Brain microvascular endothelial cell (primary cell): ENCODE data around the gene ANO9.

Experiments
- DNase-seq: peaks from one replicate; pipeline ENCODE4 v3.0.0-alpha.2; 2020
- H3K27ac ChIP-seq: fragments of 250-450 bp; sonication (Bioruptor Pico); 2 replicates; pipeline ENCODE4 v1.5.1; 2020; ENCODE audit warnings: mild to moderate bottlenecking, moderate library complexity
- H3K27me3 ChIP-seq: fragments of 250-450 bp; sonication (Bioruptor Pico); replicated peaks from 2 replicates; pipeline ENCODE4 v1.5.1; 2020; ENCODE audit warnings: mild to moderate bottlenecking
- H3K36me3 ChIP-seq: fragments of 250-450 bp; sonication (Bioruptor Pico); replicated peaks from 2 replicates; pipeline ENCODE4 v1.5.1; 2020; ENCODE audit warnings: mild to moderate bottlenecking
- H3K4me3 ChIP-seq: 2 replicates; pipeline ENCODE4 v1.5.1; 2011; ENCODE audit warnings: low read depth, mild to moderate bottlenecking, control low read depth, low read length, moderate library complexity
- in situ Hi-C: cut with HindIII; loops from 2 replicates; pipeline ENCODE4 v1.10.0; 2017; ENCODE audit warnings: low sequenced_read_pairs, low pct_ligation_motif_present
- TF ChIP-seq, protein P1 (sequence below): IDR thresholded peaks from 2 replicates; pipeline ENCODE4 v1.5.1; 2011; ENCODE audit warnings: low read depth, mild to moderate bottlenecking, moderate library complexity, low read length, control low read depth, inconsistent platforms; ENCODE audit errors: missing control alignments

ANO9 gene

DNA sequence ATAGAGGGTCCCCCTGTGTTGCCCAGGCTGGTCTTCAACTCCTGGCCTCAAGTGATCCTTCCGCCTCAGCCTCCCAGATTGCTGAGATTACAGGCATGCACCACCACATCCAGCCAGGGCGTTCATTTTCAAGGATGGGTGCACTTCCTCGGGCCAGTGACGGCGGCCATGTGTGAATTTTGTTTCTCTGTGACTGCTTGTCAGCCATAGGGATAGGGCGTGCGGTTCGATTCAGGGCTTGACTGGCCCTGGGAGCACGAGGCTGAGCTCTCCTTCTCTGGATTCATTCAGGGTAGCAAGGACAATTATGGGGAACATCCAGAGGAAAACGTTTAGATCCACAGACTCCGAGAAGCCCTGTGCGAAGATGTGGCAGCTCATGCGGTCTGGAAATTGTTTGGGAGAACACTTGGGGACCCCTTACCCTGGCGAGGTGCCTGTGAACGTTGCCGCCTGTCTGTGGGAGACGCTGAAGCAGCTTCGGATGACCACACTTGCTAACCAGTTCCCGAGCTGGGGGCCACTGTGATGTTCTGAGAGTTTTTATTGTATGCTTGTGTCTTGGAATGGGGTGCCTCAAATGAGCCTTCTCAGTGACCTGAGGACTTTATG lies 11.2 kb upstream of the ANO9 start:
- H3K4me3 ChIP-seq = no peak overlapping the region
- in situ Hi-C loops = no loop called here
- peaks cover 6% of the 10 kb centered on the region for H3K36me3 ChIP-seq
- no peak for DNase-seq
- H3K27ac ChIP-seq = no peak overlapping the region
- H3K27me3 ChIP-seq = no peaks in the 10 kb centered on the region
- TF ChIP-seq, protein P1, sequence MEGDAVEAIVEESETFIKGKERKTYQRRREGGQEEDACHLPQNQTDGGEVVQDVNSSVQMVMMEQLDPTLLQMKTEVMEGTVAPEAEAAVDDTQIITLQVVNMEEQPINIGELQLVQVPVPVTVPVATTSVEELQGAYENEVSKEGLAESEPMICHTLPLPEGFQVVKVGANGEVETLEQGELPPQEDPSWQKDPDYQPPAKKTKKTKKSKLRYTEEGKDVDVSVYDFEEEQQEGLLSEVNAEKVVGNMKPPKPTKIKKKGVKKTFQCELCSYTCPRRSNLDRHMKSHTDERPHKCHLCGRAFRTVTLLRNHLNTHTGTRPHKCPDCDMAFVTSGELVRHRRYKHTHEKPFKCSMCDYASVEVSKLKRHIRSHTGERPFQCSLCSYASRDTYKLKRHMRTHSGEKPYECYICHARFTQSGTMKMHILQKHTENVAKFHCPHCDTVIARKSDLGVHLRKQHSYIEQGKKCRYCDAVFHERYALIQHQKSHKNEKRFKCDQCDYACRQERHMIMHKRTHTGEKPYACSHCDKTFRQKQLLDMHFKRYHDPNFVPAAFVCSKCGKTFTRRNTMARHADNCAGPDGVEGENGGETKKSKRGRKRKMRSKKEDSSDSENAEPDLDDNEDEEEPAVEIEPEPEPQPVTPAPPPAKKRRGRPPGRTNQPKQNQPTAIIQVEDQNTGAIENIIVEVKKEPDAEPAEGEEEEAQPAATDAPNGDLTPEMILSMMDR = no peak

DNA sequence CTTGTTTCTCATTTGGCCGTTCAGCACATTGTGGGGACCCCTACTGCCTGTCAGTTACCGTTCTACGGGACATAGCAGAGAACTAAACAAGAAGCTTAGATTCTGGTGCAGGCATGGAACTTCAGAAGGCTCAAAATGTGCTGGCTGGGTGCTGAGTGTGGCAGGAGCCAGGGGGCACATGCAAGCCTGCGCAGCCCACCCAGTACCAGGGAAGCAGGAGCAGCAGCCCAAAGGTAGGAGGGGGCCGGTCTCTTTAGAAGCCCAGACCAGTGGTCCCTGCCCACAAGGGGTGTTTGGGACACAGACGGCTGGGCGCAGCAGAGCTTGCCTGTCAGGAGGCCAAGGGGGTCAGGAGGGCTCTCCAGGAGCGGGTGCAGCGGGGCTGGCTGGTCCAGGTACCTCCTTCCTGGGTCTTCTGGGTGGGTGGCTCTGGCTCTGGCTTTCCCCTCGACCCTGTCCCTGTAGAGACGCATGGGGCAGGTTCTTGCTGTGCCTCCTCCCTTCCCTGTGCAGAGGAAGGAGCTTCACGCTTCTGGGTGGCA lies 10.5 kb upstream of the ANO9 start:
- TF ChIP-seq, protein P1 = no peak
- H3K27me3 ChIP-seq = no peaks in the 10 kb centered on the region
- H3K4me3 ChIP-seq = no peak overlapping the region
- H3K36me3 ChIP-seq = peaks cover 6% of the 10 kb centered on the region
- H3K27ac ChIP-seq = no peak overlapping the region
- in situ Hi-C loops = no loop called here
- DNase-seq = no peak

DNA sequence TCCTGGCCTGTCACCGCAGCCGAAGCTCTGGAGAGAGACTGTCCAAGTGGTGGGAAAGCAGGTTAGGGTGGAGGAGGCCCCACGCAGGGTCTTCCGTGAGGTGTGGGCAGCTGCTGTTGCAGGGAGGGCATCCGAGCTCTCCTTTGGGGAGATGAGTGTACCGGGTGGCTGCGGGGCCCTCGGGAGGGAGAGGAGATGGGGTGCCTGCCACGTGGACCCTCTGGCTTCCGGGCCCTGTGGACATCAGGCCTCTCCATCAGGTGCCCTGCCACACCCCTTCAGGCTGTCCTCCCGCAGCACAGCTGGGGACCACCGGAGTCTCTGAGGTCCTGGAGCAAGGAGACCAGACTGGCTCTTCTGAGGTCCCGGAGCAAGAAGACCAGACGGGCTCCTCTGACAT lies 9.9 kb upstream of the ANO9 start:
- Histone ChIP-seq H3K27me3 (no peaks in the 10 kb centered on the region), H3K27ac (no peak overlapping the region), H3K36me3 (peaks cover 6% of the 10 kb centered on the region), H3K4me3 (peak overlapping the region; percentile 75)
- in situ Hi-C loops = no loop called here
- no peak for DNase-seq
- TF ChIP-seq, protein P1 = no peak

DNA sequence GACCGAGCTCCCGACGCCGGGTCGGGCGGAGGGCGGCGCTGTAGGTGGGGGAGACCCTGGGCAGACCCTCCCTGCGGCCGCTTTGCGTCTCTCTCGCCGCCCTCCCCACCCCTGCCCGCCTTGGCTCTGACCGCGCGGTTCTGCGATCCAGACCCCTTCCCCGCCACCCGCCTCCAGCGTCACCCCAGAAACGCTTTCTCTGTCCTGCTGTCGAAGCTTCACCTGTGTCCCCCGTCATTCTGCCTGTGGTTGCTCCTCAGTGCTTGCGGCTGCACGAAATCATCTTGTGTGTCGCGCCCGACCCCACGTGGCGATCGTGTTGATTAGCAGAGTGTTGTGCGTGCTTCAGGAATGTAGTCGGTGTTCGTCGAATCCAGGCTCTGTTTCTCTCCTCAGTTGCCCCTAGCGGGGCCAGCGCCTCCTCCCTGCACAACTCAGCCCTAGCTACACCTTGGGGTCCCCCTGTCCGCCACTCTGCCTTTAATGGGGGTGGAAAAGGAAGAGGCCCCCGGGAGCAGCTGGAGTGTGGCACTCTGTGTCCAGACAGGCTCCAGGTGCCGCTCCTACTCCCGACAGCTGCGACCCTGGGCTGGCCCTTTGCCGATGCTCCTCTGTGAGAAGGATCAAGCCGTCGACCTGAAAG lies 9.1 kb upstream of the ANO9 start:
- H3K27me3 ChIP-seq = no peaks in the 10 kb centered on the region
- peak overlapping the region; percentile 75 for H3K4me3 ChIP-seq
- in situ Hi-C loops = no loop called here
- peaks cover 6% of the 10 kb centered on the region for H3K36me3 ChIP-seq
- TF ChIP-seq, protein P1 = peak; percentile 25
- peak overlapping the region; percentile 85 for H3K27ac ChIP-seq
- peak; percentile 60 for DNase-seq

GRCh38 chr11:449889-450808 lies 8.3 kb upstream of the ANO9 start, which contains the start of gene PTDSS2:
Gene PTDSS2 (plus strand): TSS chr11:450279. CDS start chr11:450456, 177 bp downstream.
- TF ChIP-seq, protein P1 = no peak
- in situ Hi-C loops = no loop called here
- H3K4me3 ChIP-seq = peak within 1 kb of the TSS; percentile 75

More at GRCh38 chr11:449889-450808, 8.3 kb upstream of the ANO9 start, which contains the start of gene PTDSS2:
- Histone ChIP-seq H3K36me3 (peaks cover 6% of the 10 kb centered on the region), H3K27ac (peak within 1 kb of the TSS; percentile 85), H3K27me3 (no peaks in the 10 kb centered on the region)
- DNase-seq = peak; percentile 95
